SU-DHL-6 (cell line): ENCODE data around the gene TRAF3IP3.

Experiments
- EZH2phosphoT487 ChIP-seq: fragments of 200-600 bp; sonication (generic), shearing (Covaris generic); conservative IDR thresholded peaks from 2 replicates; pipeline ENCODE4 v1.6.1; 2018; ENCODE audit warnings: mild to moderate bottlenecking, antibody characterized with exemption, low read length, moderate library complexity, mixed read lengths
- TF ChIP-seq, protein P1 (sequence below): fragments of 200-600 bp; sonication (generic); IDR thresholded peaks from one replicate; pipeline ENCODE4 v1.5.1; 2017; ENCODE audit warnings: antibody characterized with exemption, mild to moderate bottlenecking, low read length, moderate library complexity; ENCODE audit not compliant: insufficient read depth, poor library complexity, severe bottlenecking

DNA sequence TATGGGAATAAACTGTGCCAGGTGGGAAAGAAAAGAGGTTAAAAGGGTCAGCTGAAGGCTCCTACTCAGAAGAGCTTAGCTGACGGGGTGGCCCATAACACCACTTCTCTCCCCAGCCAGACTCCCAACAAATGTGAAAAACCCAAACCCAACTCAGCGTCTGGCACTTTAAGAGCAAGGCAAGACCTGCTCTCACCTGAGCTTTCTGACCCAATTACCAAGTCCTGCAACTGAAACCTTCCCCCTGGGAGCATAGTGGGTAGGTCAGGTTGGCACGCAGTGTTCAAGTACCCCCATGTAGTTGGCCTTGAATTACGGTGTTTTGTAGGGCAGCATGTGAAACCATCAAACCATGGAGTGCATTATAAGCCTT is 46.9 kb downstream of the TRAF3IP3 start:
- TF ChIP-seq, protein P1, sequence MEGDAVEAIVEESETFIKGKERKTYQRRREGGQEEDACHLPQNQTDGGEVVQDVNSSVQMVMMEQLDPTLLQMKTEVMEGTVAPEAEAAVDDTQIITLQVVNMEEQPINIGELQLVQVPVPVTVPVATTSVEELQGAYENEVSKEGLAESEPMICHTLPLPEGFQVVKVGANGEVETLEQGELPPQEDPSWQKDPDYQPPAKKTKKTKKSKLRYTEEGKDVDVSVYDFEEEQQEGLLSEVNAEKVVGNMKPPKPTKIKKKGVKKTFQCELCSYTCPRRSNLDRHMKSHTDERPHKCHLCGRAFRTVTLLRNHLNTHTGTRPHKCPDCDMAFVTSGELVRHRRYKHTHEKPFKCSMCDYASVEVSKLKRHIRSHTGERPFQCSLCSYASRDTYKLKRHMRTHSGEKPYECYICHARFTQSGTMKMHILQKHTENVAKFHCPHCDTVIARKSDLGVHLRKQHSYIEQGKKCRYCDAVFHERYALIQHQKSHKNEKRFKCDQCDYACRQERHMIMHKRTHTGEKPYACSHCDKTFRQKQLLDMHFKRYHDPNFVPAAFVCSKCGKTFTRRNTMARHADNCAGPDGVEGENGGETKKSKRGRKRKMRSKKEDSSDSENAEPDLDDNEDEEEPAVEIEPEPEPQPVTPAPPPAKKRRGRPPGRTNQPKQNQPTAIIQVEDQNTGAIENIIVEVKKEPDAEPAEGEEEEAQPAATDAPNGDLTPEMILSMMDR, result no peak
- TF ChIP-seq EZH2phosphoT487, result no peak
